ENCODE measurements around the gene HOXB13.

The HOXB13 gene

GRCh38 chr17:48728232-48729231 lies at the start of gene HOXB13:
Gene HOXB13 (minus strand): TSS chr17:48728750. CDS start chr17:48728593, 157 bp downstream.
- no peak for DNase-seq (ENCODE audit: extremely low read depth in 1 of 2, low read depth in 1 of 2)

GRCh38 chr17:48776602-48777001 lies 48.1 kb upstream of the HOXB13 start:
- DNase-seq (ENCODE audit: extremely low read depth in 1 of 2, low read depth in 1 of 2), result no peak

- DNase-seq (ENCODE audit: extremely low read depth in 1 of 2, low read depth in 1 of 2), result no peak
Observed at GRCh38 chr17:48773245-48773644, 44.7 kb upstream of the HOXB13 start.

DNA sequence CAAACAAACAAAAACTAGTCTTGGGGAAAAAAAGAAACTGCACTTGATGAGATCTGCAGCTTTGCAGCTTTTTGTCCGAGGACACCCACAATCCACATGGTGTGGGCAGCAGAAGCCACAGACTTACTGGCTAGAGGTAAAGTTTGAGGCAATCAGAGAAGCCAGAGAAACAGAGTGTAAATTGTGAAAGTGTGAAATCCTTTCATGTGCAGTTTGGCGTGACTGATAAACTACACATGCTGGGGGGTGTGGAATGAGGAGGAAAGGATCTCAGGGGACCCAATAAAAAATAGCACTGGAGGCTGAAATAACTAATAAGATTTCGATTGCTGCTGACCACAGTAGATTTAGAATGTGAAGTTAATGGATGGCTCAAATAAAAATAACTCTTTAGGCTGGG lies 42.4 kb upstream of the HOXB13 start:
- DNase-seq (ENCODE audit: extremely low read depth in 1 of 2, low read depth in 1 of 2), result no peak

DNA sequence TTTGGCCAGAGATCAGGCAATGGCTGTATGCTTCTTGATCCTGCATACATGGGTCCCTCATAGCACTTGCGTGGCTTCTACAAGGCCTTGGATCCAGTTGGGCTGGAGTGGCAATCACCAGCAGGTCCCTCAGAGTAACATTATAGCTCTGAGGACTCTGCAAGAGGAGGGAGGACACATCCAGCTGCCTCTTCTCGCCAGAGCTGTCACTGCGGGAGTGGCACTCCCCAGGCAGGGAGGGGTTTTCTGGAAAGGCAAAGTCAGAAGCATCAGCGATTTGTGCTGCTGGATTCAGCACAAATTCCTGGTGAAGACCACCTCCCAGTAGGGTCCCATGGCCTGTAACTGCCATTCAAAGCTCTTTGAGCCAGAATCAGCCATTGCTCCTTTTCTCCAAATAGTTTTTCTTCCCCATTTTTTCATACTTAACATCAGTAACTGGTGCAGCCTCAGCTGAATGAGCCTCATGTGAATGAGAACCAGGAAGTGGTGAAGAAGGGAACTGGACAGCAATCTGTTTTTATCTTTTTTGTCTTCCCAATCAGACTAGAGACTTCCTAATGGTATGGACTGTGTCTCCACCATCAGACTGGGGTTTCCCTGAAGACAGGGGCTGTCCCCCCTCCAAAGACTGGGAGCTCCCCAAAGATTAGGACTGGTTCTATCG lies 40.6 kb upstream of the HOXB13 start:
- no peak for DNase-seq (ENCODE audit: extremely low read depth in 1 of 2, low read depth in 1 of 2)

DNA sequence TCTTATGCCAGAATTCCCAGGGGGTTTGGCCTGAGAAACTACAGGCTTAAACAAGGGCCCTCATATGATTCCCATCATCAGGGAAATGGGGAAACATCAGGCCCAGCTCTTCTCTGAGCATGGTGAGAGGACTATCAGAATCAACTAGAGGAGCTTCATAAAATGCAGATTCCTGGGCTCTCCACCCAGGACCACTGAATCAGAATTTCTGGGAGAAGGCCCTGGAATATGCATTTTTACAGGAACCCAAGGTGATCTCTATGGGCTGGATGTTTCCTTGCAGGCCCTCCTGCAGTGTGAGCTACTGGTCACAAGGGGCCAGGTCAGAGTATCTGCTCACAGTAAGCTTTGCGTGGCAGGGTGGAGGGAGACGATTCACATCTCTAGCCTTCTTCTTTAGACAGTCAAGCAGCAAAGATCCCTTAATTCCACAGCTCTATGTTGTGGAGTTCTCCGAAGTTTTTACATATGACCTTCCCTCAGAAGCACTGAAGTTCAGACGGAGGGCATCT lies 38.8 kb upstream of the HOXB13 start:
- DNase-seq (ENCODE audit: extremely low read depth in 1 of 2, low read depth in 1 of 2), result no peak

DNA sequence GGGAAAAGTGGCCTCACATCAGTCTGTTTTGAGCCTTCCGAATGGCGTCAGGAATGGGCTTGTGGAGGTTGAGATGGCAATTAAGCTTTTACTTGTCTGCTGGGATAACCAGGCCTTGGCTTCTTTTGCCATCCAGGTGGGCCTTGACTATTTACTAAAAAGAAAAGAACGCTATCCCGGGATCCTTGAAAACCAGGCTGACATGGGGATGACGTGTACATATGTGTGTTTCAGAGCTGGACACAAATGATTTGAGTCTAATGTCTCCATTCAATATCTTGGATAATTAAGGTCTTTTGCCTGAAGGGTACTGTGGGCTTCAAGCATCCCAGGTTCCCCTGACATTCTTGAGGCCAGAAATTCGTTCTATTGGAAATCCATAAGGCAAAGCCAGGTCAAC lies 32.6 kb upstream of the HOXB13 start:
- DNase-seq (ENCODE audit: extremely low read depth in 1 of 2, low read depth in 1 of 2), result no peak

DNA sequence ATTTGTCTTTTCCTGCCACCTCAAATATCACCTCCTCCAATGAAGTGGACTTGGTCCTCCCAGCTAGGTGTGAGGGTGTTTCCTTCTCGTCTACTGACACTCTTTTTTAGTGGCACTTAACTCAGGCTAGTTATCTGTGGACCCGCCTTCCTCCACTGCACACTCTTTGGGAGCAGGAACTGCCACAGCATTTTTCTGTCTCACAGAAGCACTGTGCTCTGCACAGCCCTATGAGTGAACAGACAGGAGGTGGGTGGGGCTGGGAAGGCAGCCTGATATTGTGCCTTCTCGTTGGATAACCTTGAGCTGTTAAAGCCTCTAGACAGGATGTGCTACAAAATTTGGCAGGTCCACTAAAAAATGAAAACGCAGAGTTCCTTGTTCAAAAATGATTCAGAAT lies 31.9 kb upstream of the HOXB13 start:
- DNase-seq (ENCODE audit: extremely low read depth in 1 of 2, low read depth in 1 of 2), result no peak

DNA sequence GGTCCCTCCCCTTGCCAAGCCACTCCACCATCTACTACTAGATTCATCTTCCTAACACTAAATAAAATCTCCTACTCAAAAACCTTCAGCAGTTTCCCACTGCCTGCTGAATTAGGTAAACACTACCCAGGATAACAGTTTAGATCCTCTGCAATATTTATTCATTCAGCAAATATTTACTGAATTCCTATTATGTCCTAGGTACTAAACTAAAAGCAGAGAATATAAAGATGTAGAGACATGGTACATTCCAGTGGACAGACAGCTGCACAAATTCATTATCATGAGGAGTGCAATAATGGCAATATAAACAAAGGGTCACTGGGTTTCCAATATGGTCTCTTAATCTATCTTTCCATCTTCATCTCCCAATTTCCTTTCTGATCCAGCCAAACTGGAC lies 30.7 kb upstream of the HOXB13 start:
- no peak for DNase-seq (ENCODE audit: extremely low read depth in 1 of 2, low read depth in 1 of 2)

DNA sequence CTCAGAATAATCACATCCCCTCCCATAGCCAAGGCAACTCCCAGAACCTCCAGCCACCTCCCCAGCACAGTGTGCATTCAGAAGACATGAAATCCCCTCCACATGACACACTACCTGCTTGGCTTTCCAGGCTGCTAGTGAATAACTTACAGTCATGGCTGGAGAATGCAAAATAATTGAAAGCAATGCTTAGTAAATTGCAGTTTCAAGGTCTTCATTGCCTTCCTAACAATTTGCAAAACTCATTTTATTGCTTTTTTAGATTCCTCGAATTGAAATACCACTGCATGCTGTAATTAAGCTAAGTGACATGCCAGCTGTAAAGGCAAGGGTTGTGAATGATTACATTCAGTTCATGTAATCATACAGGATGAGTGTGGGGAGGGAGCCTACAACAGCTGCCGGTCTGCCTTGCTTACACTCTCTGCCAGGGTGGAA lies 29.0 kb upstream of the HOXB13 start:
- no peak for DNase-seq (ENCODE audit: extremely low read depth in 1 of 2, low read depth in 1 of 2)

DNA sequence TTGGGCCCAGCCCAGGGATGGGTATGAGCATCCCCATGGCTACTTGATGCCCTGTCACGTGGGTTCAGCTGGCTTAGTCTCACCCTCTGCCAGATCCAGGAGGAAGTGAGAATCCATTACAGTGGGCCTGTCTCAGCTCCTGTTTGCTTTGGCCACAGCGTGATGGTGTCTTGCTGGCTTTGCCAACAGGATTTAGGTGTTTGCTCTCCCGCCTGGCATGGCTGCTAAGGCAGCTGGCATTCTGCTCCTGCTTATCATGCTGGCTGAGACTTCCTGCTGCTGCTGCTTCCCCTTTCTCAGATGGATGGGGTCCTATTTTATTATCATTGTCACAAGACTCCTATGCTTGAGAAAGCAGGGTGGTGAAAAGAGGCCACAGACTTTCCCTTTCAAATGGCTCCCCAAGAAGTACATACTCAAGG lies 28.3 kb upstream of the HOXB13 start:
- no peak for DNase-seq (ENCODE audit: extremely low read depth in 1 of 2, low read depth in 1 of 2)

DNA sequence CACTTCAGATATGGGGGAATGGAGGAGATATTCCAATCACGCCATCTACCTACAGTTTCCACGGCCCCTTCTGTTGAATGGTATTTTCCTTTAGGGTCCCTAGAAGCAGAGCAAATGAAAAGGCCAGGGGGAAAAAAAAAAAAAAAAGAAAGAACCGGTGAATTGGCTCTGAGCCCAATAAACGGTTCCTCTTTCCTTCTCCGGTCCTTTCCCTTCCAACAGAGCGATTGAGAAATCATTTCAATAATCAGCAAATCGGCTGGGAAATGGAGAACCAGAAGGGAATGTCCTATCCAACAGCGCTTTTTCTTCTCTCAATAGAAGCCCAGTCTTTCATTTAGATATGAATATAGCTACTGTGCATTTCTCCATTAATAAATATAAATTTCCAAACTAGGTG lies 26.8 kb upstream of the HOXB13 start:
- no peak for DNase-seq (ENCODE audit: extremely low read depth in 1 of 2, low read depth in 1 of 2)

- DNase-seq (ENCODE audit: extremely low read depth in 1 of 2, low read depth in 1 of 2), result no peak
Observed at GRCh38 chr17:48754500-48755261, 26.1 kb upstream of the HOXB13 start.

GRCh38 chr17:48753794-48754499 lies 25.4 kb upstream of the HOXB13 start:
- no peak for DNase-seq (ENCODE audit: extremely low read depth in 1 of 2, low read depth in 1 of 2)

GRCh38 chr17:48752399-48753288 lies 24.1 kb upstream of the HOXB13 start:
- DNase-seq (ENCODE audit: extremely low read depth in 1 of 2, low read depth in 1 of 2), result no peak

- DNase-seq (ENCODE audit: extremely low read depth in 1 of 2, low read depth in 1 of 2), result no peak
Observed at GRCh38 chr17:48751733-48752398, 23.3 kb upstream of the HOXB13 start.

DNA sequence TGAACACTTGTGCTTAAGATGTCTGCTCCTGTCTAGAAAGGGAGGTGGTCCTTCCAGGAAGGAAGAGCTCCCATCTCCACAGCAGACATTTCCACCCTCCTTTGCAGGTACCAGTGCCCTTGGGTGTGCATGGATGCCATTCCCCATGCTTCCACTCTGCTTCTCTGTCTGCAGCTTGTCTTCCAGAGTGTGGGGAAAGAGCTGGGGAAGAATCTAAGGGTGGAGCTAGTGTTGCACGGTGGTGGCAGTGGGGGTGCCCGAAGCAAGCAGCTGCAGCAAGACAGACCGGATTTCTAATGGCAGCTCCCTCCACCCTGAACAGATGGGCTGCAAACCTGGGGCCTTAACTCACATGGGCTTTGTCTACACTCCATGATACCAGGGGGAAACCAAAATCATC lies 22.6 kb upstream of the HOXB13 start:
- no peak for DNase-seq (ENCODE audit: extremely low read depth in 1 of 2, low read depth in 1 of 2)

DNA sequence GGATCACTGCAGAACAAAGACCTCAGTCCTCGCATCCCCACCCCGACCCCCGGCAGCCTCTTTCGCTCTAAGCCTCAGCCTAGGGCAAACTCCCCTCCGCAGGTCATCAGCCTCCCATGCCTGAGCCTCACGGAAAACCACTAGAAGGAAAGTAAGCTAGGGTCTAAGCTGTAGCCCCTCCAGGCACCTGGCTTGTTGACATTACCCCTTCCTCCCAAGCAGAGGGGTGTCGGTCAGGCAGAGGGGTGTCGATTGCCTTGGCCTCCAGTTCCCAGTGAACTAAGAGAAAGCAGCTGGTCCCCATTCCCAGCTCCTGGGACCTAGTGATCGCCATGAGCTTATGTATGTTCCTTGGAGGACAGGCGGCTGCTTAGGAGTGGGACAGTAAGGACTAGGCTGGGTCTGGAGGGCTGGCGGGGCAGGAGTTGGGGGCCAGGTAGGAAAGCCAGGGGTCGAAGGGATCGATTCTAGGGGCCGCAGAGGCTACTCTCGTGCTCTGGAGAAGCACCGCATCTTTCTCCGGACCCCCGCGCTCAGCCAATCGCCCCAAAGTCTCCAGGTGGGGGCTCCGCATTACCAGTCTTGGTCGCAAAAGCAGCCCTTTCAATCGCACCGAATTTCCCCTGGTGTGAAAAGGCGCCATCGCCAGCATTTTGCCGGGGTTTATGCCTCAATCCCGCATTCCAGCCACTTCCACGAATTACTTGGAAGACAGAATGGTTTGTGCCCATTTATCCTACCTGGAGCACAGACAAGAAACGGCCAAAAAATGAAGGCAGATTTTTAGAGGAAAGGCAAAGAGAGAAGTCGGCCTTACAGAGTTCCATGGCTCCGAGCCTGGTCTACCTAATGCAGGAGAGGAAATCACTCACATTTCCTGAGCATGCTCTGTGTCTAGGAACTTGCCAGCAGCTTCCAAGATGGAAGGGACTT lies 21.3 kb upstream of the HOXB13 start:
- DNase-seq (ENCODE audit: extremely low read depth in 1 of 2, low read depth in 1 of 2), result no peak
